GM23338 (cell line): ENCODE results near the gene KLHL7. TPM values are rescaled to one million over a fixed set of nuclear protein-coding genes. Genes with fewer than 3 reads are reported as not detected.
A peak's percentile ranks its signal among the peaks of the same experiment; 100 is the strongest.

Experiments used
- ATAC-seq: fragments of 200-7000 bp; cut with Tn5 transposase; 3 replicates; pipeline ENCODE4 v1.9.1; 2020
- DNase-seq: peaks from one replicate; pipeline ENCODE4 v3.0.0-alpha.2; 2015; ENCODE audit warnings: low spot score
- H2AFZ ChIP-seq: fragments of 200-600 bp; sonication (generic); 2 replicates; pipeline ENCODE4 v1.8.0; 2016; ENCODE audit warnings: antibody characterized with exemption, mild to moderate bottlenecking, moderate library complexity
- H3F3A ChIP-seq: fragments of 200-600 bp; sonication (generic); replicated peaks from 2 replicates; pipeline ENCODE4 v1.8.0; 2017; ENCODE audit warnings: antibody characterized with exemption, mixed run types, low read depth
- H3K27ac ChIP-seq: fragments of 200-600 bp; sonication (generic); 2 replicates; pipeline ENCODE4 v1.6.1; 2016; ENCODE audit warnings: low read depth
- H3K27me3 ChIP-seq: fragments of 200-600 bp; sonication (generic); 2 replicates; pipeline ENCODE4 v1.8.0; 2016; ENCODE audit warnings: mild to moderate bottlenecking, mixed run types, moderate library complexity; ENCODE audit not compliant: insufficient read depth
- H3K36me3 ChIP-seq: fragments of 200-600 bp; sonication (generic); 2 replicates; pipeline ENCODE4 v1.8.0; 2016; ENCODE audit warnings: mild to moderate bottlenecking; ENCODE audit not compliant: insufficient read depth
- H3K4me1 ChIP-seq: fragments of 200-600 bp; sonication (generic); 2 replicates; pipeline ENCODE4 v1.8.0; 2016; ENCODE audit warnings: mild to moderate bottlenecking, moderate library complexity; ENCODE audit not compliant: insufficient read depth
- H3K4me2 ChIP-seq: fragments of 200-600 bp; sonication (generic); 2 replicates; pipeline ENCODE4 v1.7.1; 2017; ENCODE audit warnings: mixed run types
- H3K4me3 ChIP-seq: fragments of 200-600 bp; sonication (generic); 2 replicates; pipeline ENCODE4 v1.6.1; 2016; ENCODE audit warnings: mixed run types
- H3K79me2 ChIP-seq: fragments of 200-600 bp; sonication (generic); replicated peaks from 2 replicates; pipeline ENCODE4 v1.8.0; 2017; ENCODE audit warnings: mild to moderate bottlenecking; ENCODE audit not compliant: insufficient read depth
- H3K9me2 ChIP-seq: fragments of 200-600 bp; sonication (generic); 2 replicates; pipeline ENCODE4 v1.8.0; 2017; ENCODE audit not compliant: insufficient read depth
- H4K20me1 ChIP-seq: fragments of 200-600 bp; sonication (generic); replicated peaks from 2 replicates; pipeline ENCODE4 v1.8.0; 2017; ENCODE audit warnings: mild to moderate bottlenecking; ENCODE audit not compliant: insufficient read depth
- H3K27ac Mint-ChIP-seq: 2 replicates; pipeline ENCODE4 v1.8.0; 2020; ENCODE audit warnings: inconsistent platforms, mild to moderate bottlenecking, moderate library complexity, mixed read lengths
- H3K27me3 Mint-ChIP-seq: 3 replicates; pipeline ENCODE4 v1.8.0; 2022; ENCODE audit warnings: low read depth, mild to moderate bottlenecking, moderate library complexity, mixed read lengths, inconsistent platforms; ENCODE audit not compliant: insufficient read depth, poor library complexity
- H3K36me3 Mint-ChIP-seq: 3 replicates; pipeline ENCODE4 v1.8.0; 2021; ENCODE audit warnings: low read depth, mild to moderate bottlenecking, inconsistent platforms, moderate library complexity, mixed read lengths
- H3K4me1 Mint-ChIP-seq: 3 replicates; pipeline ENCODE4 v1.8.0; 2020; ENCODE audit warnings: mild to moderate bottlenecking, inconsistent platforms, mixed read lengths
- H3K4me3 Mint-ChIP-seq: 3 replicates; pipeline ENCODE4 v1.8.0; 2021; ENCODE audit warnings: moderate library complexity, mild to moderate bottlenecking, inconsistent platforms, mixed read lengths
- H3K9me3 Mint-ChIP-seq: 3 replicates; pipeline ENCODE4 v1.8.0; 2020; ENCODE audit warnings: moderate library complexity, mild to moderate bottlenecking, inconsistent platforms, mixed read lengths
- CREB1 ChIP-seq: fragments of 250-450 bp; sonication (Bioruptor Pico); IDR thresholded peaks from 2 replicates; pipeline ENCODE4 v1.5.0; 2020; ENCODE audit warnings: low read depth, mild to moderate bottlenecking, moderate library complexity
- ETS1 ChIP-seq: IDR thresholded peaks from 2 replicates; pipeline ENCODE4 v1.6.1; 2016; ENCODE audit warnings: antibody characterized with exemption
- EZH2 ChIP-seq: fragments of 200-600 bp; sonication (generic); IDR thresholded peaks from one replicate; pipeline ENCODE4 v1.8.0; 2017; ENCODE audit warnings: antibody characterized with exemption, mild to moderate bottlenecking, low read depth; ENCODE audit not compliant: unreplicated experiment
- EZH2phosphoT487 ChIP-seq: fragments of 200-600 bp; sonication (generic); IDR thresholded peaks from one replicate; pipeline ENCODE4 v1.8.1; 2018; ENCODE audit warnings: antibody characterized with exemption; ENCODE audit not compliant: unreplicated experiment
- JUNB ChIP-seq: IDR thresholded peaks from one replicate; pipeline ENCODE4 v1.6.1; 2016; ENCODE audit warnings: antibody characterized with exemption; ENCODE audit not compliant: unreplicated experiment
- NANOG ChIP-seq: IDR thresholded peaks from 2 replicates; pipeline ENCODE4 v1.6.1; 2016; ENCODE audit warnings: antibody characterized with exemption, borderline replicate concordance
- POLR2AphosphoS5 ChIP-seq: IDR thresholded peaks from 2 replicates; pipeline ENCODE4 v1.6.1; 2016; ENCODE audit warnings: antibody characterized with exemption, low read depth
- REST ChIP-seq: IDR thresholded peaks from one replicate; pipeline ENCODE4 v1.6.1; 2018; ENCODE audit warnings: antibody characterized with exemption; ENCODE audit not compliant: unreplicated experiment
- STAT1 ChIP-seq: IDR thresholded peaks from one replicate; pipeline ENCODE4 v1.6.1; 2016; ENCODE audit warnings: antibody characterized with exemption; ENCODE audit not compliant: unreplicated experiment
- ZNF114 ChIP-seq: fragments of 250-450 bp; sonication (Bioruptor Pico); IDR thresholded peaks from 2 replicates; pipeline ENCODE4 v1.5.0; 2020; ENCODE audit warnings: mild to moderate bottlenecking, moderate library complexity
- ZNF331 ChIP-seq: fragments of 250-450 bp; sonication (Bioruptor Pico); IDR thresholded peaks from 2 replicates; pipeline ENCODE4 v1.5.0; 2020; ENCODE audit warnings: low read depth, mild to moderate bottlenecking, moderate library complexity
- polyA plus RNA-seq: library from polyadenylated mRNA; unstranded; fragments of >200 nt; fragmentation: Nextera tagmentation; extraction: Ambion mirVana; gene quantifications from 2 replicates; pipeline ENCODE4 v1.2.1, GENCODE V29; 2016
- total RNA-seq: library from RNA; depleted of rRNA; stranded (reverse); fragments of >200 nt; shearing (Covaris generic); gene quantifications from 2 replicates; pipeline ENCODE4 v1.2.3, GENCODE V29; 2014
- TF ChIP-seq, protein P1 (sequence below): fragments of 250-450 bp; sonication (Bioruptor Pico); IDR thresholded peaks from 2 replicates; pipeline ENCODE4 v1.5.0; 2020; ENCODE audit warnings: mild to moderate bottlenecking, moderate library complexity
- TF ChIP-seq, protein P2 (sequence below), 2 experiments: fragments of 200-600 bp in 1 of 2; sonication (generic) in 1 of 2; conservative IDR thresholded peaks; 2 replicates each; pipeline versions ENCODE4 v1.5.1 to v1.6.1; 2016 to 2017; ENCODE audit warnings: antibody characterized with exemption in 2 of 2, low read depth in 2 of 2, mild to moderate bottlenecking in 2 of 2, moderate library complexity in 1 of 2

Gene KLHL7
- total and polyA plus RNA-seq, 2 experiments from 2014 or later: 92.5 to 119 TPM

- Histone ChIP-seq H3K4me3 (no peak overlapping the region), H3F3A (no peaks in the 10 kb centered on the region), H2AFZ (peak overlapping the region; percentile 30; the same call in 1 of the 2 replicates), H3K27me3 (no peaks in the 10 kb centered on the region), H4K20me1 (no peaks in the 10 kb centered on the region), H3K9me2 (no peaks in the 10 kb centered on the region), H3K4me1 (peaks cover 11% of the 10 kb centered on the region), H3K79me2 (no peaks in the 10 kb centered on the region), H3K36me3 (no peaks in the 10 kb centered on the region), H3K4me2 (no peak overlapping the region), H3K27ac (no peak overlapping the region)
- peaks cover 3% of the 10 kb centered on the region for H3K27me3 Mint-ChIP-seq
- ATAC-seq (no peak), DNase-seq (no peak)
- no peaks in the 10 kb centered on the region for H3K9me3 Mint-ChIP-seq
- peaks cover 10% of the 10 kb centered on the region; the same call in 2 of the 3 replicates for H3K4me1 Mint-ChIP-seq
- no peak overlapping the region for H3K4me3 Mint-ChIP-seq
- H3K36me3 Mint-ChIP-seq: no peaks in the 10 kb centered on the region
- no peak overlapping the region for H3K27ac Mint-ChIP-seq
- TF ChIP-seq STAT1 (no peak), NANOG (no peak), CREB1 (CRISPR knock-in tag) (no peak), ZNF114 (CRISPR knock-in tag) (no peak), EZH2 (no peak), ZNF331 (CRISPR knock-in tag) (no peak), REST (no peak), POLR2AphosphoS5 (no peak), ETS1 (no peak), JUNB (no peak), EZH2phosphoT487 (no peak)
- TF ChIP-seq, protein P1, sequence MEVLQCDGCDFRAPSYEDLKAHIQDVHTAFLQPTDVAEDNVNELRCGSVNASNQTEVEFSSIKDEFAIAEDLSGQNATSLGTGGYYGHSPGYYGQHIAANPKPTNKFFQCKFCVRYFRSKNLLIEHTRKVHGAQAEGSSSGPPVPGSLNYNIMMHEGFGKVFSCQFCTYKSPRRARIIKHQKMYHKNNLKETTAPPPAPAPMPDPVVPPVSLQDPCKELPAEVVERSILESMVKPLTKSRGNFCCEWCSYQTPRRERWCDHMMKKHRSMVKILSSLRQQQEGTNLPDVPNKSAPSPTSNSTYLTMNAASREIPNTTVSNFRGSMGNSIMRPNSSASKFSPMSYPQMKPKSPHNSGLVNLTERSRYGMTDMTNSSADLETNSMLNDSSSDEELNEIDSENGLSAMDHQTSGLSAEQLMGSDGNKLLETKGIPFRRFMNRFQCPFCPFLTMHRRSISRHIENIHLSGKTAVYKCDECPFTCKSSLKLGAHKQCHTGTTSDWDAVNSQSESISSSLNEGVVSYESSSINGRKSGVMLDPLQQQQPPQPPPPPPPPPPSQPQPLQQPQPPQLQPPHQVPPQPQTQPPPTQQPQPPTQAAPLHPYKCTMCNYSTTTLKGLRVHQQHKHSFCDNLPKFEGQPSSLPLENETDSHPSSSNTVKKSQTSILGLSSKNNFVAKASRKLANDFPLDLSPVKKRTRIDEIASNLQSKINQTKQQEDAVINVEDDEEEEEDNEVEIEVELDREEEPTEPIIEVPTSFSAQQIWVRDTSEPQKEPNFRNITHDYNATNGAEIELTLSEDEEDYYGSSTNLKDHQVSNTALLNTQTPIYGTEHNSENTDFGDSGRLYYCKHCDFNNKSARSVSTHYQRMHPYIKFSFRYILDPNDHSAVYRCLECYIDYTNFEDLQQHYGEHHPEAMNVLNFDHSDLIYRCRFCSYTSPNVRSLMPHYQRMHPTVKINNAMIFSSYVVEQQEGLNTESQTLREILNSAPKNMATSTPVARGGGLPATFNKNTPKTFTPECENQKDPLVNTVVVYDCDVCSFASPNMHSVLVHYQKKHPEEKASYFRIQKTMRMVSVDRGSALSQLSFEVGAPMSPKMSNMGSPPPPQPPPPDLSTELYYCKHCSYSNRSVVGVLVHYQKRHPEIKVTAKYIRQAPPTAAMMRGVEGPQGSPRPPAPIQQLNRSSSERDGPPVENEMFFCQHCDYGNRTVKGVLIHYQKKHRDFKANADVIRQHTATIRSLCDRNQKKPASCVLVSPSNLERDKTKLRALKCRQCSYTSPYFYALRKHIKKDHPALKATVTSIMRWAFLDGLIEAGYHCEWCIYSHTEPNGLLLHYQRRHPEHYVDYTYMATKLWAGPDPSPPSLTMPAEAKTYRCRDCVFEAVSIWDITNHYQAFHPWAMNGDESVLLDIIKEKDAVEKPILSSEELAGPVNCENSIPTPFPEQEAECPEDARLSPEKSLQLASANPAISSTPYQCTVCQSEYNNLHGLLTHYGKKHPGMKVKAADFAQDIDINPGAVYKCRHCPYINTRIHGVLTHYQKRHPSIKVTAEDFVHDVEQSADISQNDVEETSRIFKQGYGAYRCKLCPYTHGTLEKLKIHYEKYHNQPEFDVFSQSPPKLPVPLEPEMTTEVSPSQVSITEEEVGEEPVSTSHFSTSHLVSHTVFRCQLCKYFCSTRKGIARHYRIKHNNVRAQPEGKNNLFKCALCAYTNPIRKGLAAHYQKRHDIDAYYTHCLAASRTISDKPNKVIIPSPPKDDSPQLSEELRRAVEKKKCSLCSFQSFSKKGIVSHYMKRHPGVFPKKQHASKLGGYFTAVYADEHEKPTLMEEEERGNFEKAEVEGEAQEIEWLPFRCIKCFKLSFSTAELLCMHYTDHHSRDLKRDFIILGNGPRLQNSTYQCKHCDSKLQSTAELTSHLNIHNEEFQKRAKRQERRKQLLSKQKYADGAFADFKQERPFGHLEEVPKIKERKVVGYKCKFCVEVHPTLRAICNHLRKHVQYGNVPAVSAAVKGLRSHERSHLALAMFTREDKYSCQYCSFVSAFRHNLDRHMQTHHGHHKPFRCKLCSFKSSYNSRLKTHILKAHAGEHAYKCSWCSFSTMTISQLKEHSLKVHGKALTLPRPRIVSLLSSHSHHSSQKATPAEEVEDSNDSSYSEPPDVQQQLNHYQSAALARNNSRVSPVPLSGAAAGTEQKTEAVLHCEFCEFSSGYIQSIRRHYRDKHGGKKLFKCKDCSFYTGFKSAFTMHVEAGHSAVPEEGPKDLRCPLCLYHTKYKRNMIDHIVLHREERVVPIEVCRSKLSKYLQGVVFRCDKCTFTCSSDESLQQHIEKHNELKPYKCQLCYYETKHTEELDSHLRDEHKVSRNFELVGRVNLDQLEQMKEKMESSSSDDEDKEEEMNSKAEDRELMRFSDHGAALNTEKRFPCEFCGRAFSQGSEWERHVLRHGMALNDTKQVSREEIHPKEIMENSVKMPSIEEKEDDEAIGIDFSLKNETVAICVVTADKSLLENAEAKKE (CRISPR knock-in tag): no peak
- TF ChIP-seq, protein P2, sequence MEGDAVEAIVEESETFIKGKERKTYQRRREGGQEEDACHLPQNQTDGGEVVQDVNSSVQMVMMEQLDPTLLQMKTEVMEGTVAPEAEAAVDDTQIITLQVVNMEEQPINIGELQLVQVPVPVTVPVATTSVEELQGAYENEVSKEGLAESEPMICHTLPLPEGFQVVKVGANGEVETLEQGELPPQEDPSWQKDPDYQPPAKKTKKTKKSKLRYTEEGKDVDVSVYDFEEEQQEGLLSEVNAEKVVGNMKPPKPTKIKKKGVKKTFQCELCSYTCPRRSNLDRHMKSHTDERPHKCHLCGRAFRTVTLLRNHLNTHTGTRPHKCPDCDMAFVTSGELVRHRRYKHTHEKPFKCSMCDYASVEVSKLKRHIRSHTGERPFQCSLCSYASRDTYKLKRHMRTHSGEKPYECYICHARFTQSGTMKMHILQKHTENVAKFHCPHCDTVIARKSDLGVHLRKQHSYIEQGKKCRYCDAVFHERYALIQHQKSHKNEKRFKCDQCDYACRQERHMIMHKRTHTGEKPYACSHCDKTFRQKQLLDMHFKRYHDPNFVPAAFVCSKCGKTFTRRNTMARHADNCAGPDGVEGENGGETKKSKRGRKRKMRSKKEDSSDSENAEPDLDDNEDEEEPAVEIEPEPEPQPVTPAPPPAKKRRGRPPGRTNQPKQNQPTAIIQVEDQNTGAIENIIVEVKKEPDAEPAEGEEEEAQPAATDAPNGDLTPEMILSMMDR (conservative IDR thresholded peaks at IDR 0.05; ENCODE audit: low read depth in 2 of 2): no peak
Observed at GRCh38 chr7:23058408-23059096, 47.0 kb upstream of the KLHL7 start.
